GM19372 (cell line): Measurements from ENCODE around the gene DLL4.
"Not testable (repeated sequence)": the region's sequence is repeated elsewhere in the genome, so short reads cannot be mapped to it uniquely, and the experiment has no call there.

ENCODE experiments used
- ATAC-seq: cut with Tn5 transposase; IDR thresholded peaks from one replicate; pipeline ENCODE4 v1.9.1; 2021; ENCODE audit warnings: mild to moderate bottlenecking, low read depth, moderate library complexity; ENCODE audit not compliant: unreplicated experiment

Gene DLL4

DNA sequence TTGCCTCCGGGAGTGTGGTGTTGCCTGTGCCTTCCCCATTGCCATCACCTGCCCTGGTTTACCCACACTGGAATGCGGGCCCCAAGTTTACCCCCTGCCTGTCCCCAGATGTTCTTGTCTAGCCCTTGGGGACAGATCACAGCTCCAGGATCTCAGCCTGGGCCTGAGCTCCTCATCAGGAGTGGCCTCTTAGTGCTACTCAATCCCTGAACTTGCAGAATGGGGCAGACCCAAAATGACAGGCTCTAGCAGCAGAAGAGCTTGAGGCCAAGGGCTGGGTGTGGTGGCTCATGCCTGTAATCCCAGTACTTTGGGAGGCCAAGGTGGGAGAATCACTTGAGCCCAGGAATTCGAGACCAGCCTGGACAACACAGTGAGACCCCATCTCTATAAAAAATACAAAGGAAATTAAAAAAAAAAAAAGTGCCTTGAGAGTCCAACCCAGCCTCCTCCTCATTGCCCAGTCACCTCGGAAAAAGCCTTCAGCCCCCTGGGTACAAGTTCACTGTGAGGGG lies 28.0 kb downstream of the DLL4 start:
- ATAC-seq = no peak

GRCh38 chr15:40957581-40958051 lies 28.5 kb downstream of the DLL4 start:
- no peak for ATAC-seq

DNA sequence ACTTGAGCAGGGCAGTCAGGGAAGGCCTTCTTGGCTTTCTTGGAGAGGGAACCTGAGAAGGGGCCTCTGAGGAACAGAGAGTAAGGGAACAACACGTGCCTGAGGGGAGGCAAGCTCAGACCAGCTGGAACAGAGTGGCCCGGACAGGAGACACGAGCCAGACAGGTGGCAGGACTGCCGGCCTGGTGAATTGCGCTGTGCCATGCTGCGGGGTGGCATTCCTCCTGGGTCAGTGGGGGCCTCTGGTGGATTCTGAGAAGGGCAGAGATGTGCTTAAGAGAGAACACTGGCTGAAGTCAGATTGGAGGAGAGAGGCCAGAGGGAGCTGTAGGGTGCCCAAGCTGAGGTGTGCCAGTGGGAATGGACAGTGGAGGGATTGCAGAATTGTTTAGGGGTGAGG lies 29.0 kb downstream of the DLL4 start:
- ATAC-seq = no peak

- no peak for ATAC-seq
Observed at GRCh38 chr15:40958723-40959122, 29.6 kb downstream of the DLL4 start.

DNA sequence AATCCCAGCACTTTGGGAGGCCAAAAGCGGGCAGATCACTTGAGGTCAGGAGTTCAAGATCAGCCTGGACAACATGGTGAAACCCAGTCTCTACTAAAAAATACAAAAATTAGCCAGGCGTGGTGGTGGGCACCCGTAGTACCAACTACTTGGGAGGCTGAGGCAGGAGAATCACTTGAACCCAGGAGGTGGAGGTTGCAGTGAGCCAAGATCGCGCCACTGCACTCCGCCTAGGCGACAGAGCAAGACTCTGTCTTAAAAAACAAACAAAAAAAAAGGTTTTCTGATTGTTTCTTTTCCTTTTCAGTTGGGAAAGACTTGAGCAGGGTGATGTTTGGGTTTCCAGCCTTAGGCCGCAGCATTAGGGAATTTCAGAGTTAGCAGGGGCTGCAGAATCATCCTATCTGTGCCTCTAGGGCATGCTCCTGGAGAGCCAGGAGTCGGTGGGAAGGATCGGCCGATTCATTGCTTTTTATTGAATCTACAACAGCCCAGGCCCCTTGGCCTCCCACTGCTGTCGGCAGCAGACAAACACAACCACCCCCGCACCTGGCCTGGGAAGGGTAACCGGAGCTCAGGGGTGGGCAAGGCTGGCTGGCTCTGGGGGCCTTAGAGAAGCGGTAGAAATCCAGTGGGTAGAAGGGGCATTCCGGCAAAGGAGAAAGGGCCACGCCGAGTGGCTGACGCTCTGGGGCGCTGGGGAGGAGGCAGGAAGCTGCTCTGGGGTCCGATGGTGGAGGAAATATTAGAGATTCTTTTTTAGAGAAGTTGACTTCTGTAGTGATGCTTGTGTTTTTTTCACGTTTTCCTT lies 30.4 kb downstream of the DLL4 start:
- no peak for ATAC-seq

DNA sequence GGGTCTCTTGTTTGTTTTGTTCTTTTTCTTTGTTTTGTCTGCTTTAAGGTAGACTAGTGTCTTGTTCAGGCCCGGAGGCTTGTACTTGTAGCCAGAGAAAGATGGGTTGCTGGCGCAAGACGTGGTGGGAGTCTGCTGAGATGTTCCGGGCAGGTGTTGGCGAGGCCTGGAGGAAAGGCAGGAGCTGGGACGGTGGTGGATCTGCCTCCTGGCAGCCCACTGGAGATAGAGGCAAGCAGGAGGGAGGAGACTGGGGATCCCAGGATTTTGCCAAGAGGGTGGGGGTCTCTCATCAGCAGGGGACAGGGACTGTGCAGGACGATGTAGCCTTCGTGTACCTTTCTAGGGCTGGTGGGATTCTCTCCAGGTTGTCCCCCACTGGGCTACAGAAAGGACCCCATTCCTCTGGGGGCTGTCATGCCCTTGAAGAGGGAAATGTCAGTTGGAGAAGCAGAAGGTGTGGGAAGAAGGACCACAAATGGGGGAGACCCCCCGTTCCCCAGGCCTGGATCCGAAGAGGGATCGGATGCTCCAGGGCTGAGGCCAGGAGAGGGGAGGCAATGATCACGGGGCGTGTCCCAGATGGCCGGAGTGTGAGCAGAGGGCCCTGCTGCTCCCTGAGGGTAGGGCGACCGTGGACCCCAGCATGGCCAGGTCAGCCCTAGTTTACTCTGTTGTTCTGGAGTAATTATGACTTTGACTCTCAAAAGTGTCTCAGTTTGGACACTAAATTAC lies 31.2 kb downstream of the DLL4 start:
- no peak for ATAC-seq

DNA sequence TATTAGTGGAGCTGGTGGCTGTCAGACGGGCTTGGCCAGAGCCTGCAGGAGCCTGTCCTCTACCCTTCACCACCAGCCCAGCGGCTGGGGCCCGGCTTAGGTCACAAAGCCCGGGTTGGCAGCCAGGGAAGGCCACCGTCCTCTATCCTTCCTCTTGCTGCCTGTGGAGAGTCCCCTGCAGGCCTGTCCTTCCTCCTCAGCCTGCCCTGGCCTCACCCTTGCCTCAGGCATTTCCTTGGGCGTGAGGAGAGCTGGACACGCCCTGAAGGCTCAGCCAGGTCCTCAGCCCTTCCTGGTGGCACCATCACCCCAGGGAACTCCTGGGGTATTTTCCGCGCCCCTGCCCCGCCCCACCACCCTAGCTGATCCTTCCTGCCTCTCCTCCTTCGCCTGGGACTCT lies 31.8 kb downstream of the DLL4 start:
- ATAC-seq = no peak

DNA sequence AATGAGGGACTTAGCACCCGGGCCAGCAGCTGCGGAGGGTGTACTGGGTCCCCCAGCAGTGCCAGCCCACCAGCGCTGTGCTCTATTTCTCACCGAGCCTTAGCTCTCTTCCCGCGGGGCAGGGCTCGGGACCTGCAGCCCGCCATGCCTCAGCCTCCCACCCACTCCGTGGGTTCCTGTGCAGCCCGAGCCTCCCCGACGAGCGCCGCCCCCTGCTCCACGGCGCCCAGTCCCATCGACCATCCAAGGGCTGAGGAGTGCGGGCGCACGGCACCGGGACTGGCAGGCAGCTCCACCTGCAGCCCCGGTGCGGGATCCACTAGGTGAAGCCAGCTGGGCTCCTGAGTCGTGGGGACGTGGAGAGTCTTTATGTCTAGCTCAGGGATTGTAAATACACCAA lies 32.6 kb downstream of the DLL4 start:
- not testable (repeated sequence) for ATAC-seq

DNA sequence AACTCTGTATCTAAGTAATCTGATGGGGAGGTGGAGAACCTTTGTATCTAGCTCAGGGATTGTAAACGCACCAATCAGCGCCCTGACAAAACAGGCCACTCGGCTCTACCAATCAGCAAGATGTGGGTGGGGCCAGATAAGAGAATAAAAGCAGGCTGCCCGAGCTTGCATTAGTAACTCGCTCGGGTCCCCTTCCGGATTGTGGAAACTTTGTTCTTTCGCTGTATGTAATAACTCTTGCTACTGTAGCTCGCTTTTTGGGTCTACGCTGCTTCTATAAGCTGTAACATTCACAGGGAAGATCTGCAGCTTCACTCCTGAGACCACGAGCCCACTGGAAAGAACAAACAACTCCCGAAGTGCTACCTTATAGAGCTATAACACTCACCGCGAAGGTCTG lies 33.2 kb downstream of the DLL4 start:
- ATAC-seq = not testable (repeated sequence)

DNA sequence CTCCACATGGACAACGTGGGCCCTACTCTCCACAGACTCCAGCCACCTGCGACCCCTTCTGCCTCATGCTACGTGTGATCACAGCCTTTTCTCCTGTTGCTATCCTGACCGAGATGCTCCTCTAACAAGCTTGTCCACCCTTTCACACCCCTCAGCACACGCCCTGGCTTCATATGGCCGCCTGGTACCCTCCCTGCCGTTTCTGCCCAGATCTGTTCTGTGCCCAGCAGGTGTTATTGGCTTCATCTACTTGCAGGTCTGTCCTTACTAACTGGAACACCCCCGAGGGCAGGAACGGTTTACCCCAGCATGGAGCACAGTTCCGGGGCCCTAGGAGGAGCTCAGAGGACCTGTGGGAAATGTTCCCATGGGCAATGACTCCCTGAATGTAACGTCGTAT lies 34.1 kb downstream of the DLL4 start:
- ATAC-seq = no peak

GRCh38 chr15:40964006-40964405 lies 34.9 kb downstream of the DLL4 start:
- no peak for ATAC-seq

DNA sequence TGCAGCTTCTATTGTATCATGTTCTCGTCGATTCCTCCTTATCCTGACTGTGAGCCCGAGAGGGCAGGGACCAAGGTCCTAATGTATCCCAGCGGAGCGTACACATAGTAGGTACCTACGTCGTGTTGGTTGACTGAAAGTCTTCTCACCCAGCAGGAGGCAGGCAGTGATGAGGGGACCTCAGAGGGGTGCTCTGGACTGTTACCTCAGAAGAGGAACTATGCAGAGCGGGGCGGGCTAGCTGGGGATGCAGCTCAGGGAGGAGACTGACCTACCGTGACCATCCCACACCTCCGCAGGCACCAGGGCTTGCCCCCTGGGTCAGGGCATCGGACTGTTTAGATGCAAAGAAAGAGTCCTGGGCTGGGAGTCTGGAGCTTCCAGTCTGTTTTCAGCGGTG lies 35.5 kb downstream of the DLL4 start:
- ATAC-seq = no peak

DNA sequence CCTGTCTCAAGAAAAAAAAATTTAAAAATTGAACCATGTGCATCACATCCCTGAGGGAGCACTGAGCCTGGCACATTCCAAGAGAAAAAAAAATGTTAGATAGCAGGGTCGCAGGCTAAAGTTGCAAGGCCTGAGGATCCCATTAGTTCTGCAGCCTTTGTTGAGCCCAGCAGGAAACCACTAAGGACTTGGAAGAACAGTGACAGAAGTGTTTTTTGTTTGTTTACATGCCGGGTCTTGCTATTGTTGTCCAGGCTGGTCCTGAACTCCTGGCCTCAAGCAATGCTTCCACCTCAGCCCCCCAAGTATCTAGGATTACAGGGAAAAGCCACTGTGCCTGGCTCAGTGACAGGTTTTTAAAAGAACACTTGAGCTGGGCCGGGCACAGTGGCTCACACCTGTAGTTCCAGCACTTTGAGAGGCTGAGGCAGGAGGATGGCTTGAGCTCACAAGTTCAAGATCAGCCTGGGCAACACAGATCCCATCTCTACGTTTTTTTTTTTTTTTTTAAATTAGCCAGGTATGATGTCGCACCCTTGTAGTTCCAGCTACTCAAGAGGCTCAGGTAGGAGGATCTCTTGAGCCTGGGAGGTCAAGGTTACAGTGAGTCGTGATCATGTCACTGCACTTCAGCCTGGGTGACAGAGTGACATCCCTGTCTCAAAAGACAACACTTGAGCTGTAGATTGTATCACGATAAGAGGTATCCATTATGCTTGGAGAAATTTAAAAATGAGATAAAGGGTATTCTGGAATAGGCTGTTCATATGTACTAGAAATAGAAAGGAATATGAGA lies 39.3 kb downstream of the DLL4 start:
- no peak for ATAC-seq

DNA sequence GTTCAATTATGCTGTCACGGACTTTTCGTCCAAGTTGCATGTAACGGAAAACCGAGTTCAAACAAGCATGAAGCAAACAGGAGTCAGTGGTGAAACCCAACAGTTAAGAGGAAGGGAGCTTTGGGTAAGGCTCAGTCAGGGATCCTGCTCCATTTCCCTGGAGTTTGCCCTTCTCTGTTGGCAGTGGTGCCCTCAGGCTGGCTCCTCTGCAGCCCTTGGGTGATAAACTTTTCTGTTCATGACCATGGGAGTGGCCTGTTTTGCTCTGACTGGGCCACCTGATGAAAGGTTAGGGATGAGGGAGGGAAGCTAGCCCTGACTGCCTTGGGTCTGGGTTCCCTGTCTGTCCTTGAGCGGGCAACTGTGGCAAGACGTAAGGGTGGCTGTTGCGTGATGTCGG lies 40.2 kb downstream of the DLL4 start:
- no peak for ATAC-seq

- ATAC-seq = no peak
Observed at GRCh38 chr15:40974879-40975278, 45.7 kb downstream of the DLL4 start.

GRCh38 chr15:40976819-40977218 lies 47.7 kb downstream of the DLL4 start:
- no peak for ATAC-seq

GRCh38 chr15:40978141-40978540 lies 49.0 kb downstream of the DLL4 start:
- no peak for ATAC-seq

GRCh38 chr15:40978562-40978961 lies 49.4 kb downstream of the DLL4 start:
- ATAC-seq = no peak

DNA sequence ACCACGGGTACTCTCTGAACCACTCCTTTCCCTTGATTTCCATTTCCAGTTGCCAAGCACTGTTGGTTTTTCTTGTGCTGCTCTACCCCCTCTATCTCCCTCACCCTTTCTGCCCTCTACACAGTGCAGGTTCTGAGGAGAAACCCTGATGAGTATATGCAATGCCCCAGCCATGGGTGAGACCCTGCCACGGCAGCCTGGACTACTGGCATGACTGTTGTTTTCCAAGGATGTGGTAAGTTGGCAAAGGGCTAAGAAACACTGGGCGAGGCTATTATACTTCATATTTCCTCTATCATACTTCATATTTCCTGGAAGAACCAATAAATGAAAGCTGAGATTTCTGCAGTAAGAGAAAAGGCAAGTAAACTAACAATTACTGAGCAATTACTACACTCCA lies 52.0 kb downstream of the DLL4 start:
- ATAC-seq = no peak

GRCh38 chr15:40982855-40983254 lies 53.7 kb downstream of the DLL4 start:
- no peak for ATAC-seq

DNA sequence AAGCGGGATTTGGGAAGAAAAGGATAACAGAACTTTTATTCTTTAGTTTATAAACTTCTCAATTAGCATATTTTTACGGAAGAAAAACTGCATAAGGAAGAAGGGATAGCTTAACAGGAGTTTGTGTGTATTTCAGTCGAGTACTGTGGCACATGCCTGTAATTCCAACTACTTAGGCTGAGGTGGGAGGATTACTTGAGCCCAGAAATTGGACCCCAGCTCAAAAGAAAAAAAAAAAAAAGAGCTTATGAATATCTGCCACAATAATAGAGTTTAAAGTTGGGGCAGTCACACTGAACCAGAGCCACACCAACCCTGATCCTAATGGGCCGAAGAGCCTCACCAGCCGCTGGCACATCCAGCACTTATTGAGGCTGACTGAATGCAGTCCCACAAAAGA lies 55.3 kb downstream of the DLL4 start:
- no peak for ATAC-seq
